Peyer's patch (tissue), 4 donors: ENCODE data around the gene PRR35.

Experiments used
- POLR2A ChIP-seq, 2 donors: fragments of 450-650 bp; IDR thresholded peaks; one replicate each; pipeline ENCODE4 v1.5.1; 2017; ENCODE audit warnings: antibody characterized with exemption in 2 of 2, mild to moderate bottlenecking in 2 of 2, moderate library complexity in 2 of 2
- TF ChIP-seq, protein P1 (sequence below), 6 experiments: fragments of 450-650 bp in 4 of 6; fragments of 200-600 bp in 2 of 6; sonication (generic) in 1 of 6; IDR thresholded peaks; one replicate each; pipeline ENCODE4 v1.5.1; 2017 to 2019; ENCODE audit warnings: antibody characterized with exemption in 6 of 6, mild to moderate bottlenecking in 3 of 6, moderate library complexity in 1 of 6

DNA sequence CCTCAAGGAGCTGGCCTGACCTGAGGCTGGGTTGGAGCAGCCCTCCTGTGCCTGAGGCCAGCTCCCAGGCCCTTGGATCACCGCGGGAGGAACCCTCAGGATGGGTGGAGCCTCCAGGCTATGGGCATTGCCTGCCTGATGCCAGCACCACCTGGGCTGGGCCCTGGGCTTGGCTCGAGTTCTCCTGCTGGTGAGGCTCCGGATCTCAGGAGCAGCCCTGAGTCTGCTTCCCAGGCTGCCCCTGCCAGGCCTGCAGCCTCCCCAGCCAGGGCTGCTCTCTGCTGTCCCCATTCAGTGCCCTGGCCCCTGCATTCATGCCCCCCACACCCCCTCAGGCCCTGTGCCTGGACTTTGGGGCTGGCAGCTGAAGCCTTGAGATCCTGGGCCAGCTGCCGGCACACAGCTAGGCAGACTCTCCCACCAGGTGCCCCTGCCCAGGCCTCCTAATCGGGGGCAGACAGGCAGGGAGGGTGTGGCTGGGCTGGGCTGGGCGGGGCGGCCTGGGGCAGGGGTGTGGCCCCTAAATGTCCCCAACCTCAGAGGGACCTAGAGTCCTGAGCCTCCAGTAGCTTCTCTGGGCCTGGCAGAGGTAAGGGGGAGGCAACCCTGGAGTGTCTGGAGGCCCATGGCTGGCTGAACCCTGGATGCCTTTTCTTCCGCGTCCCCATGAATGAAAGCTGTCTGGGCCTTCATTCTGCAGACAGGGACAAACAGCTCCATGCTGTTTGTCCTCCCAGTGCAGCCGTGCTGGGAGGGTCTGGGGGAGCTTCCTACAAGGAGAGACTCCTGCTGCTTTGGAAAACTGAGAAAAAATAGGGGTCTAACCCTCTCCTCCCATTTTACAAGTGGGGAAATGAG is 8.4 kb downstream of the PRR35 start:
- no peak for TF ChIP-seq POLR2A (IDR thresholded peaks at IDR 0.05)
- TF ChIP-seq, protein P1, sequence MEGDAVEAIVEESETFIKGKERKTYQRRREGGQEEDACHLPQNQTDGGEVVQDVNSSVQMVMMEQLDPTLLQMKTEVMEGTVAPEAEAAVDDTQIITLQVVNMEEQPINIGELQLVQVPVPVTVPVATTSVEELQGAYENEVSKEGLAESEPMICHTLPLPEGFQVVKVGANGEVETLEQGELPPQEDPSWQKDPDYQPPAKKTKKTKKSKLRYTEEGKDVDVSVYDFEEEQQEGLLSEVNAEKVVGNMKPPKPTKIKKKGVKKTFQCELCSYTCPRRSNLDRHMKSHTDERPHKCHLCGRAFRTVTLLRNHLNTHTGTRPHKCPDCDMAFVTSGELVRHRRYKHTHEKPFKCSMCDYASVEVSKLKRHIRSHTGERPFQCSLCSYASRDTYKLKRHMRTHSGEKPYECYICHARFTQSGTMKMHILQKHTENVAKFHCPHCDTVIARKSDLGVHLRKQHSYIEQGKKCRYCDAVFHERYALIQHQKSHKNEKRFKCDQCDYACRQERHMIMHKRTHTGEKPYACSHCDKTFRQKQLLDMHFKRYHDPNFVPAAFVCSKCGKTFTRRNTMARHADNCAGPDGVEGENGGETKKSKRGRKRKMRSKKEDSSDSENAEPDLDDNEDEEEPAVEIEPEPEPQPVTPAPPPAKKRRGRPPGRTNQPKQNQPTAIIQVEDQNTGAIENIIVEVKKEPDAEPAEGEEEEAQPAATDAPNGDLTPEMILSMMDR (IDR thresholded peaks at IDR 0.05), result no peak
